K562 (cell line): ENCODE results near the gene SCN8A.

Source experiments
- GATA2 ChIP-seq: sonication (generic); formaldehyde crosslinking; IDR thresholded peaks from 2 replicates; pipeline ENCODE4 v1.4.0; 2020; ENCODE audit warnings: mild to moderate bottlenecking, missing genetic modification reagents
- PML ChIP-seq: IDR thresholded peaks from 2 replicates; pipeline ENCODE4 v1.6.1; 2012; ENCODE audit warnings: low read length, inconsistent platforms

- TF ChIP-seq PML (no peak), GATA2 (CRISPR knock-in tag) (no peak)
These were observed 183.9 kb downstream of the SCN8A start for GRCh38 chr12:51774933-51775332.
